Mucosa of descending colon (tissue), 3 donors: ENCODE measurements around the gene MANBA. TPM values are rescaled to one million over a fixed set of nuclear protein-coding genes. Genes with fewer than 3 reads are reported as not detected.

Experiments
- ATAC-seq: fragments of 200-7000 bp; cut with Tn5 transposase; one replicate; pipeline ENCODE4 v1.9.1; 2020; ENCODE audit warnings: mild to moderate bottlenecking, moderate library complexity
- DNase-seq, 3 donors: peaks; one replicate each; pipeline ENCODE4 v3.0.0-alpha.2; 2020
- H3K36me3 ChIP-seq: fragments of 200-600 bp; one replicate; pipeline ENCODE4 v1.8.0; 2021; ENCODE audit warnings: low read depth, mild to moderate bottlenecking
- H3K4me1 ChIP-seq: fragments of 200-600 bp; one replicate; pipeline ENCODE4 v1.8.0; 2021; ENCODE audit warnings: low read depth, mild to moderate bottlenecking
- H3K4me3 ChIP-seq: fragments of 200-600 bp; one replicate; pipeline ENCODE4 v1.8.0; 2021; ENCODE audit warnings: mild to moderate bottlenecking
- H3K9me3 ChIP-seq: fragments of 200-600 bp; one replicate; pipeline ENCODE4 v1.8.0; 2021; ENCODE audit warnings: mild to moderate bottlenecking
- intact Hi-C, 2 donors: fragments of 100-400 bp; cut with DNase I in 1 of 2; cut with micrococcal nuclease in 1 of 2; formaldehyde crosslinking; loops; one replicate each; pipeline versions ENCODE4 v1.11.0 to v1.11.1; 2022; cut with DNase I, micrococcal nuclease
- total RNA-seq, 3 donors: library from RNA; stranded (reverse); fragmentation: NEBNext Ultra II Directional in 2 of 3; extraction: Animal tissue kit (Norgen Biotek cat#: 25700) in 2 of 3; gene quantifications; one replicate each; pipeline versions ENCODE4 v1.2.1 to v1.2.4, GENCODE V29; 2021 to 2023
- TF ChIP-seq, protein P1 (sequence below): fragments of 200-600 bp; IDR thresholded peaks from one replicate; pipeline ENCODE4 v1.8.0; 2022; ENCODE audit warnings: antibody characterized with exemption, mild to moderate bottlenecking
- donor health status: DM: no; HTN: no; CAD: no; lungs with moderate emphysema.
- donor health status: DM: no; HTN: no; CAD: no.
- donor health status: DM: no; HTN: yes; CAD: no.

MANBA gene
- total RNA-seq, 3 donors from 2014 or later: 15.5 to 25.0 (median 19.9) TPM

DNA sequence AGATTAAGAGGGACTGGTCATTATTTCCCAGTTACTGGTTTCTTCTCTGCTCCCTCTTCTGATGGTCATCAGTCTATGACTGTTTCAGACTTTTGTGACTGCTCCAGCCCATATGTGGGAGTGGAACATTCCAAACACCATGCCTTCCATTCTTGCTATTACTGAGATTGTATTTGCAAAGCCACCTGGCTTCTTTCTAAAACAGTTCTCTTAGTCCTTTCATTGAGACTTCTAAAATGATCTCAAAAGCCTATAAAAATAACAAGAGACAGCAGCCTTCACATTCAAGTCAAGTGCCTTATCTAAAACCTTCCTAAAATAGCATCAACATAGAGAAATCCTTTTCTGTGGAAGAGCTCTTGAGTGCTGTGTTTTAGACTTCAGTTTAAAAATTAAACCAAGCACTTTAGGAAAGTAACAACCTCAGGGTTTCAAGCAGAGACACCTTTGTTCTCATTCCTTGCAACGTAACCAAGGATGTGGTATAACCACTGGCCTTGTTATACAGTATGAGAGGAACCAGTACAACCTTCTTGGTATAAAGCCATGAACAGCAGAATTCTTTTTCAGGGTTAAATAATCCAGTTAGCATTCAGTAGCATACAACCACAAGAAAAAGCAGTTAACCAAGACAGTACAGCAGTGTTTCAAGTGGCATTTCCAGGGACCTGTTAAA, 162.5 kb downstream of the MANBA start:
- H3K9me3 ChIP-seq: no peaks in the 10 kb centered on the region
- no peak overlapping the region for H3K4me3 ChIP-seq
- intact Hi-C loops: no loop called here
- DNase-seq (no peak), ATAC-seq (peak; percentile 65)
- H3K36me3 ChIP-seq: peaks cover 7% of the 10 kb centered on the region
- TF ChIP-seq, protein P1, sequence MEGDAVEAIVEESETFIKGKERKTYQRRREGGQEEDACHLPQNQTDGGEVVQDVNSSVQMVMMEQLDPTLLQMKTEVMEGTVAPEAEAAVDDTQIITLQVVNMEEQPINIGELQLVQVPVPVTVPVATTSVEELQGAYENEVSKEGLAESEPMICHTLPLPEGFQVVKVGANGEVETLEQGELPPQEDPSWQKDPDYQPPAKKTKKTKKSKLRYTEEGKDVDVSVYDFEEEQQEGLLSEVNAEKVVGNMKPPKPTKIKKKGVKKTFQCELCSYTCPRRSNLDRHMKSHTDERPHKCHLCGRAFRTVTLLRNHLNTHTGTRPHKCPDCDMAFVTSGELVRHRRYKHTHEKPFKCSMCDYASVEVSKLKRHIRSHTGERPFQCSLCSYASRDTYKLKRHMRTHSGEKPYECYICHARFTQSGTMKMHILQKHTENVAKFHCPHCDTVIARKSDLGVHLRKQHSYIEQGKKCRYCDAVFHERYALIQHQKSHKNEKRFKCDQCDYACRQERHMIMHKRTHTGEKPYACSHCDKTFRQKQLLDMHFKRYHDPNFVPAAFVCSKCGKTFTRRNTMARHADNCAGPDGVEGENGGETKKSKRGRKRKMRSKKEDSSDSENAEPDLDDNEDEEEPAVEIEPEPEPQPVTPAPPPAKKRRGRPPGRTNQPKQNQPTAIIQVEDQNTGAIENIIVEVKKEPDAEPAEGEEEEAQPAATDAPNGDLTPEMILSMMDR: no peak
- no peaks in the 10 kb centered on the region for H3K4me1 ChIP-seq

DNA sequence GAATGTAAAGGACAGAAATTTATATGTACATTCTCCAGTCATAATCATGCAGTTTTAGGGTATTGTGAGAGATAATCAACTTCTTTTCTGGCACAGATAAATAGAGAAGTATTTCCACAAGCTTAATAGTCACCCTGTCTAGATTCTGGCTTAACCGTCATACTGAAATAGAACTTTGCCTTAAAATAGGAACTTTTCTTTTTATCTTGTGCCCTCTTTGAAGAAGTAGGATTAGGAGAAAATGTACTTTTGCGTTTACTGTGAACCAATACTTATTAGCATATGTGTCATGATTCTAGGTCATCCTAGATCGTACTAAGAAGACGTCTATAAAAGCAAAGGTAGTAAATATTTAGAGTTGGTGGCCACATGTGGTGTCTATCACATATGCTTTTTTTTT, 164.2 kb downstream of the MANBA start:
- peaks cover 7% of the 10 kb centered on the region for H3K36me3 ChIP-seq
- DNase-seq (no peak), ATAC-seq (no peak)
- no peaks in the 10 kb centered on the region for H3K4me1 ChIP-seq
- intact Hi-C loops: no loop called here
- TF ChIP-seq, protein P1: no peak
- H3K9me3 ChIP-seq: no peaks in the 10 kb centered on the region
- no peak overlapping the region for H3K4me3 ChIP-seq

DNA sequence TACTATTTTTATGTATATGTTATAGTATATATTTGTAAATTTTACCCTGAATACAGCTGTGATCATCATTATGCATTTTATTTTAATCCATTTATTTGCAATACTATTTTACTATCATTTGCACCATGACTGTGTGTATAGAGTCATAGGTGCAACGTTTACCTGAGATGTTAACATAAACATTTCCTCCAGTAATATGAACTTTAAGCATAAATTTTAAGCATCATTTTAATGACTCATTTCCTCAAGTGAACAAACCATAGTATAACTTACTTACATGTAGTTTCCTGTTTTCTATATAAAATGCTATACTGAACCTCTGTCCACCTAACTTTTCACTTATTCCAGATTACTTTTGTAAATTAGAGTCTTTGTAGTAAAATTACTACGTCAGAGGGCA, 166.8 kb downstream of the MANBA start:
- ATAC-seq (no peak), DNase-seq (no peak)
- TF ChIP-seq, protein P1: no peak
- Histone ChIP-seq H3K9me3 (no peaks in the 10 kb centered on the region), H3K36me3 (peaks cover 7% of the 10 kb centered on the region), H3K4me3 (no peak overlapping the region), H3K4me1 (no peaks in the 10 kb centered on the region)
- intact Hi-C loops: no loop called here

DNA sequence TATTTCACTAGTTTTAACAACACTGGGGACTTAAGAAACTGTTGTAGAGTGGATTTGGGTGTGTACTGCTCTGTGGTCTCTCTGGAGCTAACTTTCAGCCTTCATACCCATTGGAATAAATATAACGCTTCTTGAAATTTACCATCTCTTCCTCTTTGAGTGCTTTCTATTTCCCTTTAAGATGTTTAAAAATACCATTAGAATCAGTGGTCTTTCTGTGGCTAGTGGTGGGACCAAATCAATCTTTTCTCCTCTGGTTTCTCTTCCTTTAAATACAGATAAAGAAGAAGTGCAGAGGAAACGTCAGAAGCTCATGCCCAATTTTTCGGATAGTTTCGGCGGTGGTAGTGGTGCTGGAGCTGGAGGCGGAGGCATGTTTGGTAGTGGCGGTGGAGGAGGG, 167.6 kb downstream of the MANBA start:
- Histone ChIP-seq H3K9me3 (no peaks in the 10 kb centered on the region), H3K4me1 (no peaks in the 10 kb centered on the region), H3K36me3 (peaks cover 7% of the 10 kb centered on the region), H3K4me3 (no peak overlapping the region)
- no peak for DNase-seq
- ATAC-seq: no peak
- intact Hi-C loops: no loop called here
- TF ChIP-seq, protein P1: no peak

DNA sequence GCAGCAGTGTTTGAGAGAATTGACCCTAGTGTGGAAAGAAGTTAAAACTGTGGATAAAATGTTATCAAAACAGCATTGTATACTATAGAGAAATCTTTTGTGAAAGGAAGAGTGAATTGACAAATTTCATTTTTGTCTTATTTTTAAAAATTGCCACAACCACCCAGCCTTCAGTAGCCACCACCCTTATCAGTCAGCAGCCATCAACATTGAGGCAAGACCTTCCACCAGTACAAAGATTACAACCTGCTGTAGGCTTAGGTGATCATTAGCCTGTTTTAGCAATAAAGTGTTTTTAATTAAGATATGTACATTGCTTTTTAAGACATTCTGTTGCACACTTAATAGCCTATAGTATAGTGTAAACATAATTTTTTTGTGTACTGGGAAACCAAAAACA, 168.5 kb downstream of the MANBA start:
- intact Hi-C loops: no loop called here
- DNase-seq: no peak
- TF ChIP-seq, protein P1: no peak
- Histone ChIP-seq H3K9me3 (no peaks in the 10 kb centered on the region), H3K36me3 (peaks cover 7% of the 10 kb centered on the region), H3K4me1 (no peaks in the 10 kb centered on the region), H3K4me3 (no peak overlapping the region)
- ATAC-seq: no peak

DNA sequence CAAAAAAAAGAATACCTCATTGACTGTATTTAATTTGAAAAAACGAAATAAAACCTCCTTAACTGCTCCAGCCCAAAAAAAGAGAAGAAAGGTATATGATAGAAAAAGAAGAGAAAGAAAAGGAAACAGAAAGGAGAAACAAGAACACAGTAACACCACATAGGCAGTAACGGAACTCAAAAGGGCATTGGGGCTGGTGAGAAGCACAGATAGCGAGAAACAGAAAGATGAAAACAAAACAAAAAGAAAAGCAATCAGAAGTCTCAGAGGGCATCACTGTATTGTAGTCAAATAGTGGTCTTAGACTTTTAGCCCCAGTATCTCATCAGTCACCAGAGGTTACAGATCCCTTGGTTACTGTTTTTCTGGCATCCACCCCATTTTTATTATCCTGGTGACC, 171.0 kb downstream of the MANBA start:
- no peaks in the 10 kb centered on the region for H3K4me1 ChIP-seq
- no peaks in the 10 kb centered on the region for H3K36me3 ChIP-seq
- H3K9me3 ChIP-seq: no peaks in the 10 kb centered on the region
- no peak overlapping the region for H3K4me3 ChIP-seq
- ATAC-seq (no peak), DNase-seq (no peak)
- TF ChIP-seq, protein P1: no peak
- intact Hi-C loops: no loop called here
